GM21825 (cell line): ENCODE measurements around the gene WWP2.
"Not testable (repeated sequence)": the region's sequence is repeated elsewhere in the genome, so short reads cannot be mapped to it uniquely, and the experiment has no call there.

ENCODE experiments used
- ATAC-seq: cut with Tn5 transposase; IDR thresholded peaks from one replicate; pipeline ENCODE4 v1.9.1; 2021; ENCODE audit warnings: mild to moderate bottlenecking, moderate library complexity; ENCODE audit not compliant: unreplicated experiment

WWP2 gene

GRCh38 chr16:69939821-69940585, 177.9 kb downstream of the WWP2 start:
- ATAC-seq: no peak

GRCh38 chr16:69940676-69941075, 178.5 kb downstream of the WWP2 start:
- ATAC-seq: no peak

DNA sequence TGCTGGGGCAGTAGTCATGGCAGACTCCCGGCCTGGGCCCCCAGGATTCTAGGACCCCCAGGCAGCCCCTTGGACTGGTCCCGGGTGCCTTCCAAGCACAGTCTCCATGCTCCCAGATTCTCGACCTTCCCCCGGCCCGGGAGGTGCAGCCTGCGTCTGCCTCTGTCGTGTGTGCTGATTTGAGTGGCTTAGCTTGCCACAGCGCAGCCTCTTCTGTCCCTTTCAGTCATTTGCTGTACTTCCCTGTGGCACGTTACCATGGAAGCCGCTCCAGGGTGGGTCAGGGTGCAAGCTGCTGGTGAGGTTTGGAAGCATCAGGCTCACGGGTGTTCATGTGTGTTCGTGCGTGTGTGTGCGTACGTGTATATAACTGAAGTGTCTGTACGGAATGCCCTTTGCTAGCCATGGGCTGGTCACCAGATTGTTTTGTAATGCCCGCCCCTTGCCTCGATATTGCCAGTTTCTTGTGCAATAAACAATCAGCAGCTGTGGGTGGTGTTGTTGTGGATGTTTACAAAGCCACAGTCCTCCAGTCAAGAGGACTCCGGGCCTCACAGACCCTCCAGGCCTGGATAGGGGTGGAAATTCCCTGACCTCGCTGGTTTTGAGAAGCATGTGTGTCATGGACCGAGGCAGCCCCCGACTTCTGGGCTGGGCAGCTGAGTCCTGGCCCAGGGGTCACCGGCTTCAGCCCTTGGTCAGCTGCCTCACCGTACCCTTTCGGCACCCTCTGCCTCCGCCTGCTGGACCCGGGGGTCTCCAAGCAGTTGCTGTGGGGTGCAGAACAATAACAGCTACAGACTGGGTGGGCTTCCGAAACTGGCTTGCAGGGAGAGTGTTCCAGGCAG, 179.3 kb downstream of the WWP2 start:
- ATAC-seq: no peak

DNA sequence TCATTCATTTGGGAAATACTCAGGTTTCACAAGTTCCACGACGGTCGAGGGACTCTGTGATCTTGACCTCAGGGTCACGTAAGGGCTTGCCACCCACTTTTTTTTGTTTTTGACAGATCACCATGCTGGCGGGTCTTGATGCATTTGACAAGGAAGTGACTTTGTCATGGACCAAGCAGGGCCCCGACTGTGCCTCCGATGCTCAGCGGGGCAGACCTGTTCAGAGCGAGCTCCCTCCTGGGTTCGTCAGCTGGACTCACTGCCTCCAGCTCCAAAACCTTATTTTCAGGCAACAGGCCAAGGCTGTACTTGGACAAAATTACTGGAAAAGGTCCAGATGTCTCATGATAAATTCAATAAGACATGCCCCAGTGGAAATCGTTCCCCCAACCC, 180.0 kb downstream of the WWP2 start:
- ATAC-seq: no peak

DNA sequence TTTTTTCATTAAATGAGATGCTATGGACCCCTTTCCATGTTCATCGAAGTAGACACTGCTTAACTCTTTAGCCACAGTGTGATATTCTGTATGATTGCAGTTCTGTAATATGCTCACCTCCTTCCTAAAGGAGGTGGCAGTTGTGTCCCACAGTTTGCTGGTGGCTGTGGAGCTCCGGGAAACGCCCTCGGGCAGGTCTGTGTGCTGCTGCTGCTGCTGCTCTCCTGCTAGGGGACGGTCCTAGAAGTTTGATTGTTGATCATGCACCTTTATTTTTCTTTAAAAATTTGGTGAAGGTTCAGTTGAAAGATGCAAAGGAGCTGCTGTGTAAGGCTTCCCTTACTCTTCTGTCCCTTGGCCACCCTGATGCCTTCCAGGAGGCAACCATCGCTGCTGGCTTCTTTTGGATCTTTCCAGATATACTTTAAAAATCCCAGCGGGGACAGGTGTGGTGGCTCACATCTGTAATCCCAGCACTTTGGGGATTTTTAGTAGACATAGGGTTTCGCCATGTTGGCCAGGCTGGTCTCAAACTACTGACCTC, 180.6 kb downstream of the WWP2 start:
- ATAC-seq: no peak

- ATAC-seq: not testable (repeated sequence)
Observed at GRCh38 chr16:69943241-69944036, 181.3 kb downstream of the WWP2 start.

GRCh38 chr16:69950411-69950810, 188.3 kb downstream of the WWP2 start:
- not testable (repeated sequence) for ATAC-seq

- ATAC-seq: not testable (repeated sequence)
Observed at GRCh38 chr16:69951017-69951671, 189.0 kb downstream of the WWP2 start, which contains the start of gene CLEC18A. CLEC18A (plus strand) TSS chr16:69951334; CDS start chr16:69951367, 33 bp downstream.

DNA sequence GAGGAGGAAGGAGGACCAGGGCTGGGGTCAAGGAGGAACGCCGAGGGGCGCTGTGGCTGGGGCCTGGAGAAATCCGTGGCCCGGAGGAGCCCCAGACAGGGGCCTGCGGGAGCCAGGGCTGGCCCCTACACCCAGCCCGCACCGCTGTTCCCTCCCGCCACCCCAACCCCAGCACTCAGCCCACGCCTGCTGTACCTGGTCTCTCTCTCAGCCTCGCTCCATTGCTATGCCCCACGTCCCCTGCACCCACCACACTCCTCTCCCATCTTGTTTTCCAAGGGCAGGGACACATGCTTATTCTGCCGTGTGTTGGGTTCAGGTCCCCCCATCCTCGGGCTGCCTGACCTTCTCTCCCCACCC, 189.5 kb downstream of the WWP2 start:
- ATAC-seq: not testable (repeated sequence)

DNA sequence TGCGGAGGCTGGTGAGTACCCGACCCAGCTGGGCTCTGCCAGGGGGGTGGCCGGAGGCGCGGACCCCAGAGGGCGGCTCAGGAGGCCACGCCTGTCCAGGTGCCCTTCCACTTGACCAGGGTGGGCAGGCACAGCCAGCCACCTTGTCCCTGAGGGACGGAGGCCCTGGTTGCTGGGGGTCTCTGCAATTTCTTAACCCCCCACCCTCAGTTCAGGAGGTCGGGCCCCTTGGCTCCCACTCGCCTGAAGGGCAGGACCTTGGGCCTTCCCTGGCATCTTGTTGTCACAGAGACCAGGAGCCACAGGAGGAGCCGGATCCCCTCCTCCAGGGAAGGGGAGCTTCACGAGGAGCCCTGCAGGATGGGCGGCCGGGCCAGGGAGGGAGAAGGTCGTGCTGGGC, 190.0 kb downstream of the WWP2 start:
- ATAC-seq: not testable (repeated sequence)

- ATAC-seq: not testable (repeated sequence)
Observed at GRCh38 chr16:69952572-69953355, 190.6 kb downstream of the WWP2 start.

DNA sequence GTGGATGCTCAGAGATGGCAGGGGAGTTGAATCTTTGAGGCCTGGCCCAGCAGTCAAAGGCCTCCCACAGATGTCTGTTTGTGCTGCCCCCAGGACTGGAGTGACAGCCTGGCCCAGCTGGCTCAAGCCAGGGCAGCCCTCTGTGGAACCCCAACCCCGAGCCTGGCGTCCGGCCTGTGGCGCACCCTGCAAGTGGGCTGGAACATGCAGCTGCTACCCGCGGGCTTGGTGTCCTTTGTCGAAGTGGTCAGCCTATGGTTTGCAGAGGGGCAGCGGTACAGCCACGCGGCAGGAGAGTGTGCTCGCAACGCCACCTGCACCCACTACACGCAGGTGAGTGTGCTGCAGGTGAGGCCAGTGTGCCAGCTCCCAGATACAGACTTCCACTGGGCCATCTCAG, 192.1 kb downstream of the WWP2 start:
- not testable (repeated sequence) for ATAC-seq

- not testable (repeated sequence) for ATAC-seq
Observed at GRCh38 chr16:69963312-69963711, 201.2 kb downstream of the WWP2 start.

DNA sequence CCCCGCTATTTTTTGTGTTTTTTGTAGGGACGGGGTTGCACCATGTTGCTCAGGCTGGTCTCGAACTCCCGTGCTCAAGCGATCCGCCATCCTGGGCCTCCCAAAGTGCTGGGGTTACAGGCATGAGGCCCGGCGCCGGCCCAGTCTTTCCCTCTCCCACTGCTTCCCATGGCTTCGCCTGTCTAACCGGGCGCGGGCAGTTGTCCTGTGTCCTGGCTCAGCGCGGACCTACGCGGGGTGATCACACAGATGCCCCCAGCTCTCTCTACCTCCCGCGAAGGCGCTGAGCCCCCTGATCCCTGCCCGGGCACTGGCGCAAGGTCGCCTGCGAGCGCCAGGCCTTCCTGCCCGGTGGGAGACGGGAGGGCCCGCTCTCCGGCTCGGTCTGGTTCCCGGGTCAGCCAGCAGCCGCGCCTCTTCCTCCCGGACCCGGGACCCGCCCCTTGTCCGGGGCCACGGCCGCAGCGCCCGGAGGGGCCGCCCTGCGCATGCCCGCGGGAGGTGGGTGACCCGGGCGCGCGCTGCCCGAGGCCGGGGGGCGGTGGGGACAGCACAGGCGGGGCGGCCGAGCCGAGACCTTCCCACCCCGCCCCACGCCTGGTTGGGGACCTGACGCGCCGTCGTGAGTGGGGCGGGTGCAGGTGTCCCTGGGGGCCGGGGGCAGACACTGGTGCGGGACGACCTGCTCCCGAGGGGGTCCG, 203.0 kb downstream of the WWP2 start:
- ATAC-seq: not testable (repeated sequence)

GRCh38 chr16:69965661-69966054, 203.5 kb downstream of the WWP2 start:
- not testable (repeated sequence) for ATAC-seq

GRCh38 chr16:69967688-69968087, 205.6 kb downstream of the WWP2 start:
- ATAC-seq: not testable (repeated sequence)

DNA sequence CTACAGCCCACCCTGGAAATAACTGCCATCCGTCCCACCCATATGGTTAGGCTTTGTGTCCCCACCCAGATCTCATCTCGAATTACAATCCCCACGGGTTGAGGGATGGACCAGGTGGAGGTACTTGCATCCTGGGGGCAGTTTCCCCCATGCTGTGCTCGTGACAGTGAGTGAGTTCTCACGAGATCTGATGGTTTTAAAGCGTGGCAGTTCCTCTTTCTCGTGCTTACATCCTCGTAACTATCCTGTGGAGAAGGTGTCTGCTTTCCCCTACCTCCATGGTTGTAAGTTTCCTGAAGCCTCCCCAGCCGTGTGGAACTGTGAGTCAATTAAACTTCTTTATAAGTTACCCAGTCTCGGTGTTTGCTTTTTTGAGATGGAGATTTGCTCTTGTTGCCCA, 206.0 kb downstream of the WWP2 start:
- ATAC-seq: not testable (repeated sequence)

- ATAC-seq: not testable (repeated sequence)
Observed at GRCh38 chr16:69969657-69970056, 207.5 kb downstream of the WWP2 start.

DNA sequence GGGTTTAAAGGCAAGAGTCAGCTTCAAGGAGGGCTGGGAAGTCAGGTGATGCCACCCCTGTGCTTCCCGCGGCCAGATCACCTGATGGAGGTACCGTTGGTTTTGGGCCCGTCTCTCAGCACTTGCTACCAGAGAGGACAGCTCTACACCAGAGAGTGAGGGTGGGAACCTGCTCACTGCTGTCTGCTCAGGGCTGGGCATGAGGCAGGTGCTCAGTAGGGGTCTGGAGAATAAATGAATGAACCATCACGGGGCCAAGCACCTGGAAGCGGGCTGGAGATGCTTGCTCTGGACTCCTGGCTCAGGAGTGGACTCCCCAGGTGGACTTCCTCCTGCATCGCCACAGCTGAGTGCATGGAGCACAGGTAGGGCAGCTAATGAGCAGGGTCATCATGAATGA, 210.0 kb downstream of the WWP2 start:
- not testable (repeated sequence) for ATAC-seq
